Chondrocyte (in vitro differentiated cells): ENCODE data around the gene IFFO2. TPM values are rescaled to one million over a fixed set of nuclear protein-coding genes. Genes with fewer than 3 reads are reported as not detected.

ENCODE experiments used
- DNase-seq: peaks from one replicate; pipeline ENCODE4 v3.0.0; 2021; ENCODE audit warnings: mixed read lengths, low spot score
- H3K27ac Mint-ChIP-seq: one replicate; pipeline ENCODE4 v1.8.0; 2021; ENCODE audit warnings: mild to moderate bottlenecking, moderate library complexity, mixed read lengths; ENCODE audit not compliant: unreplicated experiment
- H3K27me3 Mint-ChIP-seq: 2 replicates; pipeline ENCODE4 v1.8.0; 2021; ENCODE audit warnings: low read depth, mixed read lengths
- H3K36me3 Mint-ChIP-seq: 2 replicates; pipeline ENCODE4 v1.8.0; 2021; ENCODE audit warnings: low read depth, mixed read lengths
- H3K4me1 Mint-ChIP-seq: 2 replicates; pipeline ENCODE4 v1.8.0; 2021; ENCODE audit warnings: low read depth, mild to moderate bottlenecking, mixed read lengths
- H3K4me3 Mint-ChIP-seq: one replicate; pipeline ENCODE4 v1.8.0; 2021; ENCODE audit warnings: mild to moderate bottlenecking, moderate library complexity, mixed read lengths; ENCODE audit not compliant: unreplicated experiment
- H3K9me3 Mint-ChIP-seq: 2 replicates; pipeline ENCODE4 v1.8.0; 2021; ENCODE audit warnings: low read depth, mixed read lengths
- total RNA-seq: library from RNA; stranded (reverse); gene quantifications from 3 replicates; pipeline ENCODE4 v1.2.1, GENCODE V29; 2021
- TF ChIP-seq, protein P1 (sequence below): fragments of 200-600 bp; sonication (generic); IDR thresholded peaks from 2 replicates; pipeline ENCODE4 v1.5.0; 2021; ENCODE audit warnings: antibody characterized with exemption, mild to moderate bottlenecking, moderate library complexity

The IFFO2 gene
- total RNA-seq, 1 donor from 2014 or later: 18.9 TPM

DNA sequence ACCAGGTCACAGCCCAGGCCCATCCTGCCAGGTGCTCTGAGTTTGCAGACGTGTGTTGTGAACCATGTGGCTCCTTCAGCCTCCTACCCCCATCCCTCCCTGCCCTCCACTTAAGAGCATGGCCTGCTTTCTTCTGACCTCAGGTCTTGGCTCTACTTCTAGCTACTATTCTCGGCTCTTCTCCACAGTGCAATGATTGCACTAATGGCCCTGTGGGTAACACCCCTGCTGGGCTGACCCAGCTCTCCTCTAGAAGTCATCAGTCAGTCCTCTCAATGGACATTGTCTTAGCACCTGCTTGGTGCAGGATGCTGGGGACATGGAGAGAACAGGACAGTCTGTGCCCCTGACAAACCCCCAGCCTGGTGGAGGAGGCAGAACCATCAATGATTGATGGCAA lies 22.2 kb upstream of the IFFO2 start:
- H3K4me3 Mint-ChIP-seq: no peak overlapping the region
- H3K27ac Mint-ChIP-seq: no peak overlapping the region
- H3K4me1 Mint-ChIP-seq: no peaks in the 10 kb centered on the region
- TF ChIP-seq, protein P1, sequence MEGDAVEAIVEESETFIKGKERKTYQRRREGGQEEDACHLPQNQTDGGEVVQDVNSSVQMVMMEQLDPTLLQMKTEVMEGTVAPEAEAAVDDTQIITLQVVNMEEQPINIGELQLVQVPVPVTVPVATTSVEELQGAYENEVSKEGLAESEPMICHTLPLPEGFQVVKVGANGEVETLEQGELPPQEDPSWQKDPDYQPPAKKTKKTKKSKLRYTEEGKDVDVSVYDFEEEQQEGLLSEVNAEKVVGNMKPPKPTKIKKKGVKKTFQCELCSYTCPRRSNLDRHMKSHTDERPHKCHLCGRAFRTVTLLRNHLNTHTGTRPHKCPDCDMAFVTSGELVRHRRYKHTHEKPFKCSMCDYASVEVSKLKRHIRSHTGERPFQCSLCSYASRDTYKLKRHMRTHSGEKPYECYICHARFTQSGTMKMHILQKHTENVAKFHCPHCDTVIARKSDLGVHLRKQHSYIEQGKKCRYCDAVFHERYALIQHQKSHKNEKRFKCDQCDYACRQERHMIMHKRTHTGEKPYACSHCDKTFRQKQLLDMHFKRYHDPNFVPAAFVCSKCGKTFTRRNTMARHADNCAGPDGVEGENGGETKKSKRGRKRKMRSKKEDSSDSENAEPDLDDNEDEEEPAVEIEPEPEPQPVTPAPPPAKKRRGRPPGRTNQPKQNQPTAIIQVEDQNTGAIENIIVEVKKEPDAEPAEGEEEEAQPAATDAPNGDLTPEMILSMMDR: no peak
- H3K36me3 Mint-ChIP-seq: peaks cover 6% of the 10 kb centered on the region
- no peak for DNase-seq
- H3K9me3 Mint-ChIP-seq: peaks cover 13% of the 10 kb centered on the region
- H3K27me3 Mint-ChIP-seq: peaks cover 20% of the 10 kb centered on the region

DNA sequence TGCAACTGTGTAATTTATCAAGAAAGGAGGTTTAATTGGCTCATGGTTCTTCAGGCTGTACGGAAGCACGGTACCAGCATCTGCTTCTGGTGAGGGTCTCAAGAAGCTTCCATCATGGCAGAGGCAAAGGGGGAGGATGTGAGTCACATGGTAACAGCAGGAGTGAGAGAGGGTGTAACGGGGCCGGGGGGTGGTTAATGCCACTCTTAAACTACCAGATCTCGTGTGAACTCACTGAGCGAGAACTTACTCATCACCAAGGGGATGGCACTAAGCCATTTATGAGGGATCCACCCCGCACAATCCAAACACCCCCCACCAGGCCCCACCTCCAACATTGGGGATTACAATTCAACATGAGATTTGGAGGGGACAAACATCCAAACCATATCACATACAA lies 21.0 kb upstream of the IFFO2 start:
- peaks cover 13% of the 10 kb centered on the region for H3K9me3 Mint-ChIP-seq
- TF ChIP-seq, protein P1: no peak
- H3K4me1 Mint-ChIP-seq: peaks cover 2% of the 10 kb centered on the region
- H3K27me3 Mint-ChIP-seq: peaks cover 13% of the 10 kb centered on the region
- no peak overlapping the region for H3K27ac Mint-ChIP-seq
- H3K36me3 Mint-ChIP-seq: peaks cover 6% of the 10 kb centered on the region
- DNase-seq: no peak
- H3K4me3 Mint-ChIP-seq: no peak overlapping the region

DNA sequence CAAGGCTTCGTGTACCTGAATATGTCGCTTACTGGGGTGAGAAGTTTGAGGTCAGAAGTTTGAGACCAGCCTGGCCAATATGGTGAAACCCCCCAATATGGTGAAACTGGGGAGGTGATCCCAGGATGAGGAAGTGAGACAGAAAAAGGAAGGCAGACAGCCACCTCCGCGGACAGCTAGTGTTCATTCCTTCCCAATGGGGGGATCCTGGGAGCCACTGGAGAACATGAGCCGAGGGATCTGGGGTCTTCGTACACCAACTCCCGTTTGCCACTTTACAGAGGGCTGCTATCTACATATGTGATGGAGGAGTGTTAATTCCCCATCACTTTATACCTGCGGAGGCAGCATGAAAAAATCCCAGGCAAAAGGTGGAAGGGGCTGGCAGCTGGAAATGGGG lies 19.6 kb upstream of the IFFO2 start:
- H3K9me3 Mint-ChIP-seq: peaks cover 7% of the 10 kb centered on the region
- peaks cover 5% of the 10 kb centered on the region for H3K27me3 Mint-ChIP-seq
- peaks cover 2% of the 10 kb centered on the region for H3K36me3 Mint-ChIP-seq
- no peak overlapping the region for H3K4me3 Mint-ChIP-seq
- DNase-seq: no peak
- peaks cover 2% of the 10 kb centered on the region for H3K4me1 Mint-ChIP-seq
- TF ChIP-seq, protein P1: no peak
- H3K27ac Mint-ChIP-seq: no peak overlapping the region

DNA sequence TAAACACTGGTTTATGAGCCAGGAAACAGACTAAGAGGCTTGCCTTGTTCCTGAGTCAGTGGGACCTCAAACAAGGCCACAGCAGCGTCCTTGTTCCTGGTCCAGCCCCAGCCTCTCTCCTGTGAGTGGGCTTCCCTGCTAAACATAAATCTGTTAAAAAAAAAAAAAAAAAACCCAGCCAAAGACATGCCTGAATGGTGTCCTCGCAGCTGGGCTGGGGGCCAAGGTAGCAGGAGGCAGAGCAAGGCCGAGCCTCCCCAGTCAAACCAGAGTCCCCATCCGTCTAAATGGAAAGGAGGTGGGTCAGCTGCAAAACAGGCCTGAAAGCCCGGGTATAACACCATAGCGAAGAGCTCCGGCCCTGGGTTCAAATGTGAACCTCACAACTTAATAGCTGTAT lies 18.1 kb upstream of the IFFO2 start:
- Mint-ChIP-seq H3K9me3 (no peaks in the 10 kb centered on the region), H3K4me3 (no peak overlapping the region), H3K36me3 (peaks cover 2% of the 10 kb centered on the region), H3K27me3 (peaks cover 3% of the 10 kb centered on the region), H3K4me1 (peaks cover 2% of the 10 kb centered on the region), H3K27ac (no peak overlapping the region)
- TF ChIP-seq, protein P1: no peak
- no peak for DNase-seq

DNA sequence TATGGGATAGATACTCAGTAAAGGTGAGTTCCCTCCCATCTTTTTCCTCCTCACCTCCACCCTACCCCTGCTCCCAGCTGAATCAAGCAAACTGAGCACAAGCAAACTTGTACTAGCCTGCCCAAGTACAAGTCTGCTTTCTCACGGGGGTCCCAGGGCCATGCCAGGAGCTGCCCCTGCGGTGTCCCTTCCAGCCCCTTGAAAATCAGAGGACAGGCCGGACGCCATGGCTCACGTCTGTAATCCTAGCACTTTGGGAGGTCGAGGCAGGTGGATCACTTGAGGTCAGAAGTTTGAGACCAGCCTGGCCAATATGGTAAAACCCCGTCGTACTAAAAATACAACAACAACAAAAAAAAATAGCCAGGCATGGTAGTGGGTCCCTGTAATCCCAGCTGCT lies 17.5 kb upstream of the IFFO2 start:
- Mint-ChIP-seq H3K27ac (no peak overlapping the region), H3K9me3 (no peaks in the 10 kb centered on the region), H3K4me3 (no peak overlapping the region), H3K4me1 (peaks cover 2% of the 10 kb centered on the region), H3K27me3 (peaks cover 3% of the 10 kb centered on the region), H3K36me3 (peaks cover 2% of the 10 kb centered on the region)
- no peak for DNase-seq
- TF ChIP-seq, protein P1: no peak
